ENCODE measurements around the gene SYNJ1. TPM values are rescaled to one million over a fixed set of nuclear protein-coding genes. Genes with fewer than 3 reads are reported as not detected.

Gene SYNJ1
- total and polyA plus RNA-seq, 9 of the 15 experiments (the other 6 are each of a cell fraction or from before 2014, with no cell fraction given): 2.4 to 10.6 (median 5.6) TPM

DNA sequence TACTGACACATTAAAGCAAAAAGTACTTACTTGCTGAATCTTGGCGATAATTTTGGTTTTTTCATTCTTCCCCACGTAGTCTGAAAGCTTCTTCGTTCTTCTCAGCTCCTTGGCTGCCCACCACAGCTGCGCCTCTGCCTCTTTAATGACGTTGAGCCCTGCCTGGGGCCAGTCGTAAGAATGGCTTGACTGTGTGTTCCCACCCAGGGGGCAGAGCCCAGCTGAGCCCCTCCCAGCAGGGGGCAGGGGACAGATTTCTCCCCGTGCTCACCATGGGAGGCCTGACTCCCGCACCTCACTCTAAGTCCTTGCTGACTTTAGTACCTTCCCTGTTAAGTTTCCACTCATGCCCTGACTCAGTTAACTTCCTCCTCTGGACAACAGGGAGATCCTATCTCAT is 124.7 kb downstream of the SYNJ1 start:
- CTCF ChIA-PET (ENCODE audit: low intra/inter-chr PET ratio): no interaction called here
- POLR2A ChIA-PET: no interaction called here
- no peak overlapping the region for H3K4me3 ChIP-seq
- in situ Hi-C loops (cut with MboI) (loop anchor here (5.0 kb wide), 1 partner anchor 201 kb away; no protein-coding TSS in a partner anchor), intact Hi-C loops (cut with micrococcal nuclease) (no loop called here)
- no peaks in the 10 kb centered on the region for H3K79me2 ChIP-seq (ENCODE audit: control insufficient read depth, insufficient read depth, low read length)
- H3K9me3 ChIP-seq (replicated peaks; ENCODE audit: control insufficient read depth, insufficient read depth, low read depth, low read length): no peaks in the 10 kb centered on the region
- H3K9me1 ChIP-seq (ENCODE audit: control insufficient read depth, insufficient read depth, low read length): no peaks in the 10 kb centered on the region
- H3K9ac ChIP-seq (ENCODE audit: insufficient read depth in 1 of 2, low read depth in 2 of 2, low read length in 2 of 2): 0 out of 4 replicates have a peak overlapping the region, but pooled peaks of 1 of the 2 experiments have one; percentile 57
- H3K4me1 ChIP-seq (replicated peaks in 1 of 2; ENCODE audit: control insufficient read depth in 2 of 2, insufficient read depth in 2 of 2, low read length in 2 of 2): peaks cover 3 to 6% of the 10 kb centered on the region in 2 experiments; a peak in 3 of 5 replicates
- H4K20me1 ChIP-seq (replicated peaks; ENCODE audit: control insufficient read depth, insufficient read depth, low read length): no peaks in the 10 kb centered on the region
- FAIRE-seq: no peak
- no peak overlapping the region for H3K27ac ChIP-seq (ENCODE audit: extremely low read depth, low read depth, low read length)
- ATAC-seq: no peak
- TF ChIP-seq HDAC3 (IDR thresholded peaks at IDR 0.05; ENCODE audit: borderline replicate concordance, partially characterized antibody): no peak
- no peak for TF ChIP-seq ZNF785 (CRISPR knock-in tag; IDR thresholded peaks at IDR 0.05)
- no peak for TF ChIP-seq ARID2 (IDR thresholded peaks at IDR 0.05)
- TF ChIP-seq NKRF (IDR thresholded peaks at IDR 0.05; ENCODE audit: borderline replicate concordance): no peak
- no peak for TF ChIP-seq HSF4 (CRISPR knock-in tag; IDR thresholded peaks at IDR 0.05; ENCODE audit: borderline replicate concordance)
- no peak for TF ChIP-seq HLTF (IDR thresholded peaks at IDR 0.05)
- TF ChIP-seq HDAC2 (IDR thresholded peaks at IDR 0.05): no peak
- TF ChIP-seq DIDO1 (tag; IDR thresholded peaks at IDR 0.05; ENCODE audit: low read depth): no peak
- TF ChIP-seq, protein P1, sequence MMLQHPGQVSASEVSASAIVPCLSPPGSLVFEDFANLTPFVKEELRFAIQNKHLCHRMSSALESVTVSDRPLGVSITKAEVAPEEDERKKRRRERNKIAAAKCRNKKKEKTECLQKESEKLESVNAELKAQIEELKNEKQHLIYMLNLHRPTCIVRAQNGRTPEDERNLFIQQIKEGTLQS (IDR thresholded peaks at IDR 0.05): no peak
- TF ChIP-seq, protein P1 (CRISPR knock-in tag; conservative IDR thresholded peaks at IDR 0.05): no peak
- TF ChIP-seq ZNF436 (CRISPR knock-in tag; IDR thresholded peaks at IDR 0.05): no peak
- TF ChIP-seq L3MBTL2 (IDR thresholded peaks at IDR 0.05): no peak
- TF ChIP-seq STAT5B (CRISPR knock-in tag; IDR thresholded peaks at IDR 0.05): no peak
- TF ChIP-seq KHSRP (IDR thresholded peaks at IDR 0.05): no peak
- TF ChIP-seq ADNP (tag; IDR thresholded peaks at IDR 0.05): no peak
- TF ChIP-seq LARP7 (IDR thresholded peaks at IDR 0.05): no peak
- no peaks in the 10 kb centered on the region for H3K27me3 ChIP-seq (ENCODE audit: control insufficient read depth in 2 of 2, insufficient read depth in 2 of 2, low read length in 2 of 2)
- 87% methylated on average over 8 of the region's 8 CpGs for WGBS (ENCODE audit: insufficient coverage, low coverage, missing lambda C conversion rate)
- BruUV-seq (replicated peaks): no TSS peak
- peaks cover 88% of the 10 kb centered on the region for H3K36me3 ChIP-seq (ENCODE audit: control insufficient read depth, insufficient read depth, low read length)
- no peak for DNase-seq (ENCODE audit: extremely low read depth in 1 of 4, low spot score in 3 of 4)
- H2AFZ ChIP-seq (ENCODE audit: low read depth, low read length): no peak overlapping the region
- H3K4me2 ChIP-seq (ENCODE audit: insufficient read depth, low read length): no peak overlapping the region

Measured in K562 (cell line).